Natural killer cell (primary cell): ENCODE data around the gene OR1F1. TPM values are rescaled to one million over a fixed set of nuclear protein-coding genes. Genes with fewer than 3 reads are reported as not detected.

Experiments
- ATAC-seq, 3 donors: fragments of 150-1000 bp in 2 of 3; fragments of 200-7000 bp in 1 of 3; cut with Tn5 transposase; 1 replicate in 1 of 3; 2 replicates in 2 of 3; pipeline ENCODE4 v1.10.0; 2021; ENCODE audit warnings: mild to moderate bottlenecking in 2 of 3, moderate library complexity in 2 of 3
- DNase-seq, 2 donors: peaks; one replicate each; pipeline versions ENCODE4 v3.0.0 to v3.0.0-alpha.2; 2013 to 2021; ENCODE audit warnings: mixed read lengths in 1 of 2
- H3K27ac ChIP-seq: one replicate; pipeline ENCODE4 v1.5.1; 2013; ENCODE audit warnings: mild to moderate bottlenecking, low read length
- H3K27me3 ChIP-seq: one replicate; pipeline ENCODE4 v1.6.1; 2013; ENCODE audit warnings: low read length; ENCODE audit not compliant: control insufficient read depth, insufficient read depth
- H3K36me3 ChIP-seq: one replicate; pipeline ENCODE4 v1.6.1; 2013; ENCODE audit warnings: low read length; ENCODE audit not compliant: control insufficient read depth, insufficient read depth
- H3K4me1 ChIP-seq: one replicate; pipeline ENCODE4 v1.6.1; 2013; ENCODE audit warnings: low read length; ENCODE audit not compliant: control insufficient read depth, insufficient read depth
- H3K4me3 ChIP-seq: one replicate; pipeline ENCODE4 v1.5.1; 2013; ENCODE audit warnings: low read length
- H3K9me3 ChIP-seq: one replicate; pipeline ENCODE4 v1.6.1; 2013; ENCODE audit warnings: low read length; ENCODE audit not compliant: control insufficient read depth, insufficient read depth
- H3K27ac Mint-ChIP-seq, 2 donors: one replicate each; pipeline ENCODE4 v1.8.0; 2022; ENCODE audit warnings: mild to moderate bottlenecking in 2 of 2, mixed read lengths in 2 of 2, moderate library complexity in 1 of 2
- H3K27me3 Mint-ChIP-seq, 2 donors: one replicate each; pipeline ENCODE4 v1.8.0; 2022; ENCODE audit warnings: low read depth in 2 of 2, mixed read lengths in 2 of 2
- H3K36me3 Mint-ChIP-seq: one replicate; pipeline ENCODE4 v1.8.0; 2022; ENCODE audit warnings: mixed read lengths
- H3K4me1 Mint-ChIP-seq, 2 donors: one replicate each; pipeline ENCODE4 v1.8.0; 2022; ENCODE audit warnings: mixed read lengths in 2 of 2
- H3K4me3 Mint-ChIP-seq: one replicate; pipeline ENCODE4 v1.8.0; 2022; ENCODE audit warnings: mild to moderate bottlenecking, moderate library complexity, mixed read lengths
- H3K9me3 Mint-ChIP-seq, 2 donors: one replicate each; pipeline ENCODE4 v1.8.0; 2022; ENCODE audit warnings: mixed read lengths in 2 of 2
- CTCF ChIP-seq: fragments of 200-600 bp; IDR thresholded peaks from one replicate; pipeline ENCODE4 v1.8.0; 2022; ENCODE audit warnings: antibody characterized with exemption
- WGBS: methylation state at CpG from one replicate; pipeline ENCODE4 v1.1.7; 2013; ENCODE audit warnings: missing lambda C conversion rate; ENCODE audit not compliant: insufficient coverage; 5-methylcytosine and 5-hydroxymethylcytosine counted together
- intact Hi-C: fragments of 100-400 bp; cut with micrococcal nuclease; formaldehyde crosslinking; loops from one replicate; pipeline ENCODE4 v1.14.2; 2022
- total RNA-seq, 4 donors: library from RNA; stranded (reverse); fragments of 120-200 nt in 1 of 4; gene quantifications; one replicate each; pipeline versions ENCODE4 v1.2.3 to v1.2.4, GENCODE V29; 2013 to 2022

Gene OR1F1
- total RNA-seq, 3 donors from 2014 or later (not counting 1 experiment from before 2014, with no cell fraction given) = not detected

DNA sequence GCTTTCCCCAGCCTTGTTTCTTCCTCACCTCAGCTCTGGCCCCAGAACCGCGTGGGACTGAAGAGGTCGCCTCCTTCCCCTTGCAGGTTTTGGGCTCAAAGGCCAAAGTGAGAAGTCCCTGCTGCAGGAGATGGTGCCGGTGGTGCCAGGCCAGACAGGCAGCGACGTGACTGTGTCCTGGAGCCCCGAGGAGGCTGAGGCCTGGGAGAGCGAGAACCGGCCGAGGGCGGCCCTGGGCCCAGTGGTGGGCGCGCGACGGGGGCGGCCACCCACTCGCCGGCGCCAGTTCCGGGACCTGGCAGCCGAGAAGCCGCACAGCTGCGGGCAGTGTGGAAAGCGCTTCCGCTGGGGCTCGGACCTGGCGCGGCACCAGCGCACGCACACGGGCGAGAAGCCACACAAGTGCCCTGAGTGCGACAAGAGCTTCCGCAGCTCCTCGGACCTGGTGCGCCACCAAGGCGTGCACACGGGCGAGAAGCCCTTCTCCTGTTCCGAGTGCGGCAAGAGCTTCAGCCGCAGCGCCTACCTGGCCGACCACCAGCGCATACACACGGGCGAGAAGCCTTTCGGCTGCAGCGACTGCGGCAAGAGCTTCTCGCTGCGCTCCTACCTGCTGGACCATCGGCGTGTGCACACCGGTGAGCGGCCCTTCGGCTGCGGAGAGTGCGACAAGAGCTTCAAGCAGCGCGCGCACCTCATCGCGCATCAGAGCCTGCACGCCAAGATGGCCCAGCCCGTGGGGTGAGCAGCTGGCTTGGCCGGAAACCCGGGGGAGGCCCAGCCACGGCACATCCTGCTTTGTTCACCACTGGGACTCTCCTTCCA is 47.2 kb upstream of the OR1F1 start:
- peaks cover 31% of the 10 kb centered on the region for H3K36me3 ChIP-seq
- no peaks in the 10 kb centered on the region for H3K9me3 Mint-ChIP-seq
- no peaks in the 10 kb centered on the region for H3K27me3 Mint-ChIP-seq
- no peaks in the 10 kb centered on the region for H3K27me3 ChIP-seq
- no peak for ATAC-seq
- H3K4me3 ChIP-seq = no peak overlapping the region
- H3K4me3 Mint-ChIP-seq = no peak overlapping the region
- H3K4me1 ChIP-seq = peaks cover 4% of the 10 kb centered on the region
- peaks cover 4 to 10% of the 10 kb centered on the region in 2 donors for H3K4me1 Mint-ChIP-seq
- WGBS = 96% methylated on average over 69 of the region's 69 CpGs
- DNase-seq = no peak
- no peak overlapping the region for H3K27ac Mint-ChIP-seq
- TF ChIP-seq CTCF = no peak
- H3K36me3 Mint-ChIP-seq = peaks cover 7% of the 10 kb centered on the region
- H3K27ac ChIP-seq = no peak overlapping the region
- no peaks in the 10 kb centered on the region for H3K9me3 ChIP-seq
- intact Hi-C loops = no loop called here

DNA sequence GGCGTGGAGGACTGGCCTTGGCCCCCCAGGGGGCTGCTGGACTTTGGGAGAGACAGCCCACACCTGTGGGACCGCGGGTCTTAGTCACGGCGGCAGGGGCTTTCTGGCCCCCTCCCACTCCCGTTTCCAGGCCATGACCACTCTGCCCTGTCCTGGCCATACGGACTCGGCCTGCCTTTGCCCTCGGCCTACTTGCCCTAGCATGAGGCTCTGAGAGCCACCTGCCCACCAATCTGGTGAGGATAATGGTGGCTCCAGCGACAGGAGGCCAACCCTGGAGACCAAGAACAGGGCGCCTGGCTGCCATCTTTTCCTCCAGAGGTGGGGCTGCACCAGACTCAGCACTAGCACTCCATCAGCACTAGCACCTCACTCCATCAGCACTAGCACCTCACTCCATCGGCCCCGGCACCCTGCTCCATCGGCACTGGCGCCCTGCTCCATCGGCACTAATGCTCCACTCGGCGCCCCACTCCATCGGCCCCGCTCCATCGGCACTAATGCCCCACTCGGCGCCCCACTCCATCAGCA is 46.2 kb upstream of the OR1F1 start:
- Mint-ChIP-seq H3K36me3 (peaks cover 7% of the 10 kb centered on the region), H3K4me1 (peaks cover 0 to 6% of the 10 kb centered on the region in 2 donors), H3K27ac (no peak overlapping the region), H3K4me3 (no peak overlapping the region), H3K9me3 (no peaks in the 10 kb centered on the region), H3K27me3 (no peaks in the 10 kb centered on the region)
- ATAC-seq = no peak
- intact Hi-C loops = no loop called here
- 95% methylated on average over 23 of the region's 23 CpGs for WGBS
- Histone ChIP-seq H3K27ac (no peak overlapping the region), H3K4me3 (no peak overlapping the region), H3K9me3 (no peaks in the 10 kb centered on the region), H3K27me3 (no peaks in the 10 kb centered on the region), H3K36me3 (peaks cover 31% of the 10 kb centered on the region), H3K4me1 (no peaks in the 10 kb centered on the region)
- no peak for DNase-seq
- no peak for TF ChIP-seq CTCF

GRCh38 chr16:3142327-3142726 is 45.7 kb upstream of the OR1F1 start:
- no peaks in the 10 kb centered on the region for H3K27me3 Mint-ChIP-seq
- no peaks in the 10 kb centered on the region for H3K27me3 ChIP-seq
- no peaks in the 10 kb centered on the region for H3K9me3 ChIP-seq
- intact Hi-C loops = no loop called here
- H3K27ac Mint-ChIP-seq = no peak overlapping the region
- TF ChIP-seq CTCF = no peak
- ATAC-seq (no peak), DNase-seq (no peak)
- WGBS = 98% methylated on average over 22 of the region's 22 CpGs
- no peaks in the 10 kb centered on the region for H3K9me3 Mint-ChIP-seq
- H3K27ac ChIP-seq = no peak overlapping the region
- H3K36me3 ChIP-seq = peaks cover 30% of the 10 kb centered on the region
- H3K4me3 Mint-ChIP-seq = no peak overlapping the region
- peaks cover 7% of the 10 kb centered on the region for H3K36me3 Mint-ChIP-seq
- no peak overlapping the region for H3K4me3 ChIP-seq
- peaks cover 0 to 6% of the 10 kb centered on the region in 2 donors for H3K4me1 Mint-ChIP-seq
- no peaks in the 10 kb centered on the region for H3K4me1 ChIP-seq
